Amniotic epithelial cell (primary cell): ENCODE data around the gene SH3BGRL2.

Experiments
- DNase-seq: peaks from one replicate; pipeline ENCODE4 v3.0.0-alpha.2; 2010; ENCODE audit warnings: low read depth

Gene SH3BGRL2

GRCh38 chr6:79699606-79700005 is 68.5 kb downstream of the SH3BGRL2 start:
- DNase-seq: no peak

- no peak for DNase-seq
Observed at GRCh38 chr6:79702691-79703090, 71.6 kb downstream of the SH3BGRL2 start.

GRCh38 chr6:79704200-79704599 is 73.1 kb downstream of the SH3BGRL2 start:
- DNase-seq: no peak

GRCh38 chr6:79705456-79705995 is 74.4 kb downstream of the SH3BGRL2 start:
- DNase-seq: no peak

- no peak for DNase-seq
Observed at GRCh38 chr6:79706527-79706926, 75.4 kb downstream of the SH3BGRL2 start.

GRCh38 chr6:79707621-79708020 is 76.5 kb downstream of the SH3BGRL2 start:
- DNase-seq: no peak

- DNase-seq: no peak
Observed at GRCh38 chr6:79708095-79708791, 77.1 kb downstream of the SH3BGRL2 start.

GRCh38 chr6:79710127-79710526 is 79.0 kb downstream of the SH3BGRL2 start:
- no peak for DNase-seq

- no peak for DNase-seq
Observed at GRCh38 chr6:79711167-79711566, 80.0 kb downstream of the SH3BGRL2 start.

GRCh38 chr6:79712144-79712543 is 81.0 kb downstream of the SH3BGRL2 start:
- no peak for DNase-seq

- no peak for DNase-seq
Observed at GRCh38 chr6:79712616-79713135, 81.5 kb downstream of the SH3BGRL2 start.

GRCh38 chr6:79713701-79714322 is 82.7 kb downstream of the SH3BGRL2 start:
- DNase-seq: peak; percentile 33

GRCh38 chr6:79717989-79718388 is 86.9 kb downstream of the SH3BGRL2 start:
- no peak for DNase-seq

- DNase-seq: no peak
Observed at GRCh38 chr6:79718509-79719247, 87.5 kb downstream of the SH3BGRL2 start.

GRCh38 chr6:79719248-79719960 is 88.3 kb downstream of the SH3BGRL2 start:
- peak; percentile 8 for DNase-seq

- DNase-seq: no peak
Observed at GRCh38 chr6:79724816-79725215, 93.7 kb downstream of the SH3BGRL2 start.

- DNase-seq: no peak
Observed at GRCh38 chr6:79731471-79731870, 100.3 kb downstream of the SH3BGRL2 start.

- peak; percentile 19 for DNase-seq
Observed at GRCh38 chr6:79733388-79733787, 102.3 kb downstream of the SH3BGRL2 start.

GRCh38 chr6:79734374-79734773 is 103.2 kb downstream of the SH3BGRL2 start:
- DNase-seq: no peak

GRCh38 chr6:79735183-79735582 is 104.1 kb downstream of the SH3BGRL2 start:
- no peak for DNase-seq

GRCh38 chr6:79737172-79737571 is 106.0 kb downstream of the SH3BGRL2 start:
- DNase-seq: no peak

GRCh38 chr6:79742030-79742429 is 110.9 kb downstream of the SH3BGRL2 start:
- no peak for DNase-seq
